Astrocyte (in vitro differentiated cells and primary cell): ENCODE measurements around the gene C2CD4A.

Experiments
- CTCF ChIP-seq: IDR thresholded peaks from 2 replicates; pipeline ENCODE4 v1.5.1; 2011; ENCODE audit warnings: low read depth, mild to moderate bottlenecking, inconsistent platforms, low read length, moderate library complexity; ENCODE audit not compliant: insufficient read depth
- EZH2 ChIP-seq: IDR thresholded peaks from 2 replicates; pipeline ENCODE4 v1.6.1; 2012; ENCODE audit warnings: mild to moderate bottlenecking, low read length, inconsistent platforms; ENCODE audit not compliant: insufficient read depth

DNA sequence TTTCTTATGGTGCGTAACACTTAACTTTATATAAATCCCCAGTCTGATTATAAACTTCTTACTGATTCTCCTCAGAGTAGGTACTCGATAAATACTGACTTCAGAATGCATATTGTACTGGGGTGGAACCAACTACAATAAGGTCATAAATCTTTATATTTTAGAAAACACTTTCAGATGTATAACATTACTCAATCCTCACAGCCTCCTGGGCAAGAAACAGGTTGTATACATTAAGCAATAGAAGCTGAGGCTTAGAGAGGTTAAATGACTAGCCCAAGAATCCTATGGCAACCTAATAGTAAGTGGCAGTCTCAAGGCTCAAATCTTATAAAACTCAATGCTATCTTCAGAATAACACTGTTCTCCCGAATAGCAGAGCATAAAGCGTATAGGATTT, 15.6 kb upstream of the C2CD4A start:
- TF ChIP-seq CTCF (no peak), EZH2 (no peak)
